ENCODE data around the gene NLRC3.

DNA sequence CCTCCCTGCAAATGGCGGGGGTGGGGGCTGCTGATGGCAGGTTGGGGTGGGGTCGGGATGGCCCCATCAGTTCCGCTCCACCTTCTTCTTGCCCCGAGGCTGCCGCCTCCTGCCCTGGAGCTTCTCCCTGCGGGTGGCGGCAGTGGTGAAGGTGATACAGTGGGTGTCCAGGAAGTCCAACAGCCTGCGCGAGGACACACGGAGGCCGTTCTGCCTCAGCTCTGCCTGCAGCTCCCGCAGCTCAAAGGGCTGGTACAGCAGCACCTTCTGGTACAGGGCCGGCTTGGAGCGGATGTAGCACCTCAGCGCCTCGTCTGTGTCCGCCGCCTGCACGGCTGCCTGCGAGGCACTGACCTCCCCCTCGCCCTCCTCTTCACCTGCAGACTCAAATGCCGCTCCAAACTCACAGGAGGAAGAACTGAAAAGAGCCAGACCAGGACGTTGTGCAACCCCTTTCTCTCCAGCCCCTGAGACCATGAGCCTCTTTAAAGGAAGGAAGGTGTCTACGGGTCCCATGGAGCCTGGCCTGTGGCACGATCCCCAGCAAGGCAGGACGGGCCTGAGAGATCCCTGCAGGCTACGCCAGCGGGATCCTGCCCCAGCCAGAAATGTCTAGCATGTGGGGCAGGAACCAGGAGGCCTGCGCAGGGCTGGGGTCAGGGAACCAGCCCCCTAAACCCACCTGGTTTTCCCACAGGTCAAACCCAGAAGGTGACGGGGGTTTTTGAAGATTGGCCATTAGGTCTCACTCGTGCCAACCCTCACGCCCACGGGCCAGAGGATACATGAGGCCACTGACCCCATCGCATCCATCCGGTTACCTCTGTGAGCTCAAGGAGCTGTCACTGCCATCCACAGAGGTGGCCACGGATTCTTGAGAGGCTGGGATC is 5.3 kb upstream of the NLRC3 start:
- TF ChIP-seq, protein P1, sequence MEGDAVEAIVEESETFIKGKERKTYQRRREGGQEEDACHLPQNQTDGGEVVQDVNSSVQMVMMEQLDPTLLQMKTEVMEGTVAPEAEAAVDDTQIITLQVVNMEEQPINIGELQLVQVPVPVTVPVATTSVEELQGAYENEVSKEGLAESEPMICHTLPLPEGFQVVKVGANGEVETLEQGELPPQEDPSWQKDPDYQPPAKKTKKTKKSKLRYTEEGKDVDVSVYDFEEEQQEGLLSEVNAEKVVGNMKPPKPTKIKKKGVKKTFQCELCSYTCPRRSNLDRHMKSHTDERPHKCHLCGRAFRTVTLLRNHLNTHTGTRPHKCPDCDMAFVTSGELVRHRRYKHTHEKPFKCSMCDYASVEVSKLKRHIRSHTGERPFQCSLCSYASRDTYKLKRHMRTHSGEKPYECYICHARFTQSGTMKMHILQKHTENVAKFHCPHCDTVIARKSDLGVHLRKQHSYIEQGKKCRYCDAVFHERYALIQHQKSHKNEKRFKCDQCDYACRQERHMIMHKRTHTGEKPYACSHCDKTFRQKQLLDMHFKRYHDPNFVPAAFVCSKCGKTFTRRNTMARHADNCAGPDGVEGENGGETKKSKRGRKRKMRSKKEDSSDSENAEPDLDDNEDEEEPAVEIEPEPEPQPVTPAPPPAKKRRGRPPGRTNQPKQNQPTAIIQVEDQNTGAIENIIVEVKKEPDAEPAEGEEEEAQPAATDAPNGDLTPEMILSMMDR (IDR thresholded peaks at IDR 0.05) = no peak
- TF ChIP-seq POLR2A (IDR thresholded peaks at IDR 0.05) = no peak

Data from right lobe of liver (tissue), 4 donors.